Fibroblast of pulmonary artery (primary cell): ENCODE measurements around the gene TJP3.

ENCODE experiments used
- DNase-seq: peaks from one replicate; pipeline ENCODE4 v3.0.0-alpha.2; 2010; ENCODE audit warnings: low read depth
- H3K4me3 ChIP-seq: replicated peaks from 2 replicates; pipeline ENCODE4 v1.5.1; 2011; ENCODE audit warnings: low read depth, mild to moderate bottlenecking, control low read depth, low read length, moderate library complexity
- CTCF ChIP-seq: IDR thresholded peaks from 2 replicates; pipeline ENCODE4 v1.5.1; 2011; ENCODE audit warnings: mild to moderate bottlenecking, control low read depth, low read length, inconsistent platforms; ENCODE audit errors: missing control alignments

Gene TJP3

GRCh38 chr19:3697671-3698385, 10.4 kb upstream of the TJP3 start:
- no peak overlapping the region for H3K4me3 ChIP-seq
- no peak for DNase-seq
- no peak for TF ChIP-seq CTCF

- peak; percentile 33 for DNase-seq
- TF ChIP-seq CTCF = no peak
- H3K4me3 ChIP-seq = peak overlapping the region; percentile 84
These were observed 9.7 kb upstream of the TJP3 start for GRCh38 chr19:3698386-3698950.

DNA sequence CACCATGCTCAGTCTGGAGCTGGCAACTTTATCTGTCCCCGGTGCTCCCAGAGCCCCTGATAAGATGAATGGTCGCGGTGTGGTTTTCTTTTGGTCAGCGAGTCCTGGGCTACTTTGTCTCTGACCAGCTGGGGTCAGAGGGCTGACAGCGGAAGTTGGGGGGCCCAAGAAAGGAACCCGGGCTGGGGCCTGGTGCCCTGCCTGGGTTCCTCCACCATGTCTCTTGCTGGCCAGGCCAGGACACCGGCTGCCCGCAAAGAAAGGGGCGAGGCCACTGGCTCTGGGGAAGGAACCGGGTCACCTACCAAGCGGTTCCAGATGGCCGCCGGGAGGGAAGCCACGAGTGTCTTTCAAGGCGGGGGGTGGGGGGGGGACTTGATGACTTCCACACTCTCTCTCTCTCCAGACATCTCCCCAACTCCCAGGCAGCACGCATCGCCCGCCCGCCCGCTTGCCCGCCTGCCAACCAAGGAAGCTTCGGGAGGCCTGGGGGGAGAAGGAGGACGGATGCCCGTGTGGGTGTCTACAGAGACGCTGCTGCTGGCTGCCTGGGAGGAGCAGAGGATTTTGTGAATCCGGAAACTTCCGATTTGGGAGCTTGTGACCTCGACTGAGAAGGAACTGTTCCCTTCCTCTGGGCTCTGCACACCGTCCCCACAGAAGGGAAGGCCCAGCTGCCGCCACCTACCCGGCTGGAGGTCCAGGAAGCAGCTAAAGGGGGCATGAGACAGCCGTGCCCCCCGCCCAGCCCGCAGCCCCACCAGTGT, 9.0 kb upstream of the TJP3 start:
- TF ChIP-seq CTCF = no peak
- peak overlapping the region; percentile 84 for H3K4me3 ChIP-seq
- peak; percentile 58 for DNase-seq

GRCh38 chr19:3699741-3700241, 8.4 kb upstream of the TJP3 start:
- DNase-seq = no peak
- no peak for TF ChIP-seq CTCF
- H3K4me3 ChIP-seq = peak overlapping the region; percentile 84

- H3K4me3 ChIP-seq = peak within 1 kb of the TSS; percentile 84
- peak; percentile 86 for DNase-seq
- TF ChIP-seq CTCF = peak; percentile 64
These were observed 7.7 kb upstream of the TJP3 start, which contains the start of gene PIP5K1C for GRCh38 chr19:3700242-3701032. TSS of gene PIP5K1C (minus strand) at chr19:3700468. CDS start at chr19:3700390, 78 bp downstream.

DNA sequence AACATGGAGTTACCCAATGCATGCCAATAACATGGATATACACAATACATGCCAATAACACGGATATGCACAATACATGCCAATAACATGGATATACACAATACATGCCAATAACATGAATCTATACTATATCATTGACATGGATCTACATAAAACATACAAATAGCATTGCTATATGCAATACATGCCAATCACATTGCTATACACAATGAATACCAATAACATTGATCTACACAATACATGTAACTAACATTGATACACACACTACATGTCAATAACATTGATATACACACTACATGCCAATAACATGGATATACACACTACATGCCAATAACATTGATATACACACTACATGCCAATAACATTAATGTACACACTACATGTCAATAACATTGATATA, 7.0 kb upstream of the TJP3 start:
- H3K4me3 ChIP-seq = no peak overlapping the region
- DNase-seq = no peak
- no peak for TF ChIP-seq CTCF
